ENCODE measurements around the gene MUSK. TPM values are rescaled to one million over a fixed set of nuclear protein-coding genes. Genes with fewer than 3 reads are reported as not detected.

Gene MUSK
- total RNA-seq, 1 experiment from 2014 or later = not detected

- intact Hi-C loops (cut with micrococcal nuclease) = no loop called here
- CTCF ChIA-PET = no interaction called here
Observed at GRCh38 chr9:110835404-110835803, 166.8 kb downstream of the MUSK start.

GRCh38 chr9:110835859-110836271, 167.3 kb downstream of the MUSK start:
- Histone ChIP-seq H3K9ac (ENCODE audit: low read length) (no peak overlapping the region), H3K4me2 (ENCODE audit: low read length) (peak overlapping the region; percentile 46), H3K36me3 (ENCODE audit: low read depth, low read length) (no peaks in the 10 kb centered on the region), H3K9me3 (ENCODE audit: low read length) (no peaks in the 10 kb centered on the region), H4K20me1 (ENCODE audit: low read length) (no peaks in the 10 kb centered on the region), H3K27ac (ENCODE audit: low read length) (peak overlapping the region; percentile 60), H3K27me3 (ENCODE audit: low read length) (no peaks in the 10 kb centered on the region), H3K79me2 (ENCODE audit: low read length) (no peaks in the 10 kb centered on the region), H2AFZ (ENCODE audit: low read length) (no peak overlapping the region), H3F3A (ENCODE audit: low read length, unreplicated experiment) (no peaks in the 10 kb centered on the region), H3K9me2 (replicated peaks; ENCODE audit: low read length) (no peaks in the 10 kb centered on the region), H3K4me3 (ENCODE audit: low read length) (no peak overlapping the region), H3K4me1 (ENCODE audit: insufficient read depth, low read length) (peaks cover 27% of the 10 kb centered on the region)
- ChIA-PET CTCF (no interaction called here), POLR2A (ENCODE audit: unreplicated experiment) (no interaction called here)
- ATAC-seq (peak; percentile 58), DNase-seq (no peak)
- no peak for TF ChIP-seq EZH2phosphoT487 (IDR thresholded peaks at IDR 0.05; ENCODE audit: borderline replicate concordance, low read length)
- TF ChIP-seq CTCF (conservative IDR thresholded peaks at IDR 0.05; ENCODE audit: low read depth, low read length) = no peak
- no peak for TF ChIP-seq EZH2 (IDR thresholded peaks at IDR 0.05; ENCODE audit: low read length, unreplicated experiment)
- TSS peak; percentile 90 for BruUV-seq (replicated peaks)
- intact Hi-C loops (cut with micrococcal nuclease) = no loop called here

More at GRCh38 chr9:110835404-110835803, 166.8 kb downstream of the MUSK start:
- Histone ChIP-seq H3F3A (ENCODE audit: low read length, unreplicated experiment) (no peaks in the 10 kb centered on the region), H3K27me3 (ENCODE audit: low read length) (no peaks in the 10 kb centered on the region), H3K9me2 (replicated peaks; ENCODE audit: low read length) (no peaks in the 10 kb centered on the region), H3K4me3 (ENCODE audit: low read length) (no peak overlapping the region), H3K79me2 (ENCODE audit: low read length) (no peaks in the 10 kb centered on the region), H3K9me3 (ENCODE audit: low read length) (no peaks in the 10 kb centered on the region), H3K27ac (ENCODE audit: low read length) (peak overlapping the region; percentile 60), H3K4me2 (ENCODE audit: low read length) (peak overlapping the region; percentile 46), H3K4me1 (ENCODE audit: insufficient read depth, low read length) (peaks cover 27% of the 10 kb centered on the region), H3K36me3 (ENCODE audit: low read depth, low read length) (no peaks in the 10 kb centered on the region), H3K9ac (ENCODE audit: low read length) (no peak overlapping the region), H4K20me1 (ENCODE audit: low read length) (no peaks in the 10 kb centered on the region), H2AFZ (ENCODE audit: low read length) (no peak overlapping the region)
- DNase-seq (peak; percentile 87), ATAC-seq (peak; percentile 94)
- POLR2A ChIA-PET (ENCODE audit: unreplicated experiment) = no interaction called here
- TF ChIP-seq EZH2 (IDR thresholded peaks at IDR 0.05; ENCODE audit: low read length, unreplicated experiment) = no peak
- TF ChIP-seq CTCF (conservative IDR thresholded peaks at IDR 0.05; ENCODE audit: low read depth, low read length) = no peak
- TF ChIP-seq EZH2phosphoT487 (IDR thresholded peaks at IDR 0.05; ENCODE audit: borderline replicate concordance, low read length) = no peak
- no TSS peak for BruUV-seq (replicated peaks)

- H3K79me2 ChIP-seq (ENCODE audit: low read length) = no peaks in the 10 kb centered on the region
- no peak overlapping the region for H2AFZ ChIP-seq (ENCODE audit: low read length)
- no peak overlapping the region for H3K4me2 ChIP-seq (ENCODE audit: low read length)
- no peaks in the 10 kb centered on the region for H3F3A ChIP-seq (ENCODE audit: low read length, unreplicated experiment)
- H3K27me3 ChIP-seq (ENCODE audit: low read length) = no peaks in the 10 kb centered on the region
- H3K4me3 ChIP-seq (ENCODE audit: low read length) = no peak overlapping the region
- H3K36me3 ChIP-seq (ENCODE audit: low read depth, low read length) = no peaks in the 10 kb centered on the region
- H3K4me1 ChIP-seq (ENCODE audit: insufficient read depth, low read length) = peaks cover 27% of the 10 kb centered on the region
- H3K27ac ChIP-seq (ENCODE audit: low read length) = no peak overlapping the region
- no peak overlapping the region for H3K9ac ChIP-seq (ENCODE audit: low read length)
- TF ChIP-seq CTCF (conservative IDR thresholded peaks at IDR 0.05; ENCODE audit: low read depth, low read length) (no peak), EZH2 (IDR thresholded peaks at IDR 0.05; ENCODE audit: low read length, unreplicated experiment) (no peak), EZH2phosphoT487 (IDR thresholded peaks at IDR 0.05; ENCODE audit: borderline replicate concordance, low read length) (no peak)
- POLR2A ChIA-PET (ENCODE audit: unreplicated experiment) = no interaction called here
- CTCF ChIA-PET = no interaction called here
- intact Hi-C loops (cut with micrococcal nuclease) = no loop called here
- ATAC-seq = no peak
- no peaks in the 10 kb centered on the region for H3K9me2 ChIP-seq (replicated peaks; ENCODE audit: low read length)
- BruUV-seq (replicated peaks) = no TSS peak
- no peaks in the 10 kb centered on the region for H4K20me1 ChIP-seq (ENCODE audit: low read length)
- no peaks in the 10 kb centered on the region for H3K9me3 ChIP-seq (ENCODE audit: low read length)
- DNase-seq = no peak
Observed at GRCh38 chr9:110837401-110838005, 168.9 kb downstream of the MUSK start.

Measured in PC-3 (cell line).